Panc1 (cell line): ENCODE measurements around the gene SMIM29. TPM values are rescaled to one million over a fixed set of nuclear protein-coding genes. Genes with fewer than 3 reads are reported as not detected.

Source experiments
- ATAC-seq: fragments of 200-7000 bp; cut with Tn5 transposase; 2 replicates; pipeline ENCODE4 v1.9.1; 2020; ENCODE audit warnings: mild to moderate bottlenecking, moderate library complexity
- BruUV-seq: library from RNA; stranded (reverse); fragments of 400-500 nt; replicated peaks from 2 replicates; lab custom pipeline; 2021; lab: Mats Ljungman, UMichigan
- CTCF ChIA-PET: fragments of 300-600 bp; sonication (Branson Sonifier 250); formaldehyde crosslinking; loops from one replicate; lab custom pipeline; 2022; ENCODE audit warnings: antibody characterized with exemption; lab: Charles Lee
- POLR2A ChIA-PET: fragments of 300-600 bp; sonication (Branson Sonifier 250); formaldehyde crosslinking; loops from one replicate; lab custom pipeline; 2022; ENCODE audit warnings: antibody characterized with exemption; lab: Charles Lee
- DNase-seq: peaks from one replicate; pipeline ENCODE4 v3.0.0-alpha.2; 2010; ENCODE audit warnings: low read depth, low spot score
- H3K27ac ChIP-seq: 2 replicates; pipeline ENCODE4 v1.5.1; 2011; ENCODE audit warnings: mild to moderate bottlenecking, low read length, inconsistent platforms
- H3K27me3 ChIP-seq: fragments of 200-500 bp; sonication (Bioruptor generic); 2 replicates; pipeline ENCODE4 v1.6.0; 2014; ENCODE audit warnings: low read length, inconsistent platforms; ENCODE audit not compliant: control insufficient read depth, insufficient read depth
- H3K36me3 ChIP-seq: fragments of 200-500 bp; sonication (Bioruptor generic); 2 replicates; pipeline ENCODE4 v1.5.1; 2014; ENCODE audit warnings: inconsistent platforms, mild to moderate bottlenecking, low read length, moderate library complexity; ENCODE audit not compliant: control insufficient read depth, insufficient read depth
- H3K4me1 ChIP-seq: 2 replicates; pipeline ENCODE4 v1.5.1; 2011; ENCODE audit warnings: inconsistent platforms, mild to moderate bottlenecking, low read length, moderate library complexity; ENCODE audit not compliant: control insufficient read depth, insufficient read depth
- H3K4me3 ChIP-seq, 2 experiments: 2 replicates each; pipeline ENCODE4 v1.5.1; 2011 to 2012; ENCODE audit warnings: low read depth in 2 of 2, low read length in 2 of 2, mild to moderate bottlenecking in 2 of 2, inconsistent platforms in 1 of 2, moderate library complexity in 1 of 2
- H3K9me3 ChIP-seq: fragments of 200-500 bp; sonication (Bioruptor generic); 2 replicates; pipeline ENCODE4 v1.5.1; 2014; ENCODE audit warnings: low read depth, mild to moderate bottlenecking, inconsistent platforms, low read length, moderate library complexity; ENCODE audit not compliant: control insufficient read depth, insufficient read depth
- CTCF ChIP-seq: fragments of 450-650 bp; IDR thresholded peaks from 2 replicates; pipeline ENCODE4 v1.5.1; 2017; ENCODE audit warnings: mild to moderate bottlenecking
- POLR2AphosphoS5 ChIP-seq: IDR thresholded peaks from 2 replicates; pipeline ENCODE4 v1.6.1; 2012; ENCODE audit warnings: mild to moderate bottlenecking, low read depth, low read length, moderate library complexity
- SIN3A ChIP-seq: IDR thresholded peaks from 2 replicates; pipeline ENCODE4 v1.6.1; 2012; ENCODE audit warnings: low read depth, mild to moderate bottlenecking, low read length, moderate library complexity, borderline replicate concordance; ENCODE audit not compliant: insufficient read depth
- TCF7L2 ChIP-seq: IDR thresholded peaks from 2 replicates; pipeline ENCODE4 v1.6.1; 2011; ENCODE audit warnings: mild to moderate bottlenecking, low read depth, low read length, inconsistent platforms
- in situ Hi-C: cut with HindIII; loops from 2 replicates; pipeline ENCODE4 v1.10.0; 2016; ENCODE audit warnings: low sequenced_read_pairs, low pct_unique_long_range_greater_than_20kb
- intact Hi-C: fragments of 100-400 bp; cut with micrococcal nuclease; formaldehyde crosslinking; loops from one replicate; pipeline ENCODE4 v1.10.0; 2022; ENCODE audit not compliant: unreplicated experiment
- total RNA-seq: library from RNA; stranded (reverse); gene quantifications from one replicate; pipeline ENCODE4 v1.2.1, GENCODE V29; 2021; ENCODE audit not compliant: unreplicated experiment
- TF ChIP-seq, protein P1 (sequence below), 2 experiments: IDR thresholded peaks; 2 replicates each; pipeline ENCODE4 v1.6.1; 2011 to 2012; ENCODE audit warnings: low read depth in 2 of 2, control low read depth in 1 of 2, low read length in 1 of 2, mild to moderate bottlenecking in 1 of 2, moderate library complexity in 1 of 2; ENCODE audit not compliant: insufficient read depth in 1 of 2

The SMIM29 gene
- total RNA-seq, 1 experiment from 2014 or later = 35.6 TPM

DNA sequence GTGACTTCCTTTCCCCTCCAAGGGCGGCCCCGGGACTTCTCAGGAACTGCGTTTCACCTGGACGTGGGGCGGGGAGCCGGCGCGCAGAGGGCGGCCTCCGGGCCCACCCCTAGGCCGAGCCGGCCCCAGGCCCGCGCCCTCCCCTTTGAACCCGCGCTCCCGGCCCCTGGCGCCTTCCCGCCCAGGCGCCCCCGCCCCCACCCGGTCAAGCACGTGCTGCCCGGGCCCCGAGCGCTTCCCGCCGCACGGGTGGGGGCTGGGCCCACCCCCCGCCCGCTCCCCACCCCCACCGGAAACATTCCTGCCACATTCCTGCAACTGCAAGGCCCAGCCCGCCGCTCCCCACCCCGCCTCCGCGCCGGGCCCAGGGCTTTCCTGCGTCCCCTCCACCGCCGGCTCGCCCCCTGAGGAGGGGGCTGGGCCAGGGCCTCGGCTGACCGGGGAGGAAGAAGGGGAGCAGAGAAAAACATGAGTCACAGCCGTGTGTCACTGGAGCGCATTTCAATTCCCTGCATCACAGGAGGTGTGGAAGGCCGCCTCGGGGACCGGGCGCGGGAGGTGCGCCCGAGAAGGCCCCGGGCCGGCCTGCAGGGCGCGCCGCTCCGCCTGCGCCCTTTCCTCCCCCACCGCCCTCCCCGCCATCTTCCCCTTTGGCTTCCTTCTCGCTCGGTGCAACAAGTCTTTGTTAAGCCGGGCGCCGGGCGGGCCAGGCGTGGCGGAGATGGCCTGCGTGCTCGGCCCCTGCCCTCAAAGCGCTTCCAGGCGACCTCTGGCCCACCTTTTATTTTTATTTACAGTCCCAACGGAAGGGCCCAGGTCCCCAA, 13.3 kb downstream of the SMIM29 start:
- peaks cover 35% of the 10 kb centered on the region for H3K4me1 ChIP-seq
- POLR2A ChIA-PET = no interaction called here
- intact Hi-C loops = no loop called here

GRCh38 chr6:34234667-34235306, 14.0 kb downstream of the SMIM29 start:
- no peak for DNase-seq
- ATAC-seq = no peak
- no peaks in the 10 kb centered on the region for H3K9me3 ChIP-seq
- CTCF ChIA-PET = no interaction called here
- peak overlapping the region; percentile 2; the same call in 1 of the 2 replicates for H3K27ac ChIP-seq
- H3K4me1 ChIP-seq = peaks cover 27% of the 10 kb centered on the region
- no peaks in the 10 kb centered on the region for H3K36me3 ChIP-seq
- POLR2A ChIA-PET = interaction anchor here (0.6 kb wide), 1 partner anchor 18 kb away, joined by 10 read pairs; no protein-coding TSS in a partner anchor
- no TSS peak for BruUV-seq
- no peak for TF ChIP-seq SIN3A
- TF ChIP-seq POLR2AphosphoS5 = no peak; the same call in 1 of the 2 replicates
- no peak for TF ChIP-seq TCF7L2
- TF ChIP-seq, protein P1, sequence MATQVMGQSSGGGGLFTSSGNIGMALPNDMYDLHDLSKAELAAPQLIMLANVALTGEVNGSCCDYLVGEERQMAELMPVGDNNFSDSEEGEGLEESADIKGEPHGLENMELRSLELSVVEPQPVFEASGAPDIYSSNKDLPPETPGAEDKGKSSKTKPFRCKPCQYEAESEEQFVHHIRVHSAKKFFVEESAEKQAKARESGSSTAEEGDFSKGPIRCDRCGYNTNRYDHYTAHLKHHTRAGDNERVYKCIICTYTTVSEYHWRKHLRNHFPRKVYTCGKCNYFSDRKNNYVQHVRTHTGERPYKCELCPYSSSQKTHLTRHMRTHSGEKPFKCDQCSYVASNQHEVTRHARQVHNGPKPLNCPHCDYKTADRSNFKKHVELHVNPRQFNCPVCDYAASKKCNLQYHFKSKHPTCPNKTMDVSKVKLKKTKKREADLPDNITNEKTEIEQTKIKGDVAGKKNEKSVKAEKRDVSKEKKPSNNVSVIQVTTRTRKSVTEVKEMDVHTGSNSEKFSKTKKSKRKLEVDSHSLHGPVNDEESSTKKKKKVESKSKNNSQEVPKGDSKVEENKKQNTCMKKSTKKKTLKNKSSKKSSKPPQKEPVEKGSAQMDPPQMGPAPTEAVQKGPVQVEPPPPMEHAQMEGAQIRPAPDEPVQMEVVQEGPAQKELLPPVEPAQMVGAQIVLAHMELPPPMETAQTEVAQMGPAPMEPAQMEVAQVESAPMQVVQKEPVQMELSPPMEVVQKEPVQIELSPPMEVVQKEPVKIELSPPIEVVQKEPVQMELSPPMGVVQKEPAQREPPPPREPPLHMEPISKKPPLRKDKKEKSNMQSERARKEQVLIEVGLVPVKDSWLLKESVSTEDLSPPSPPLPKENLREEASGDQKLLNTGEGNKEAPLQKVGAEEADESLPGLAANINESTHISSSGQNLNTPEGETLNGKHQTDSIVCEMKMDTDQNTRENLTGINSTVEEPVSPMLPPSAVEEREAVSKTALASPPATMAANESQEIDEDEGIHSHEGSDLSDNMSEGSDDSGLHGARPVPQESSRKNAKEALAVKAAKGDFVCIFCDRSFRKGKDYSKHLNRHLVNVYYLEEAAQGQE (IDR thresholded peaks at IDR 0.05; ENCODE audit: insufficient read depth in 1 of 2, low read depth in 2 of 2, low read length in 1 of 2) = no peak
- no peak for TF ChIP-seq CTCF
- no peaks in the 10 kb centered on the region for H3K27me3 ChIP-seq
- intact Hi-C loops = no loop called here
- no peak overlapping the region for H3K4me3 ChIP-seq
- in situ Hi-C loops = no loop called here

More for the DNA sequence above, 13.3 kb downstream of the SMIM29 start:
- in situ Hi-C loops = no loop called here
- ATAC-seq = peak; percentile 29
- TF ChIP-seq TCF7L2 = no peak
- TF ChIP-seq, protein P1 (IDR thresholded peaks at IDR 0.05; ENCODE audit: insufficient read depth in 1 of 2, low read depth in 2 of 2, low read length in 1 of 2) = no peak
- no peak; the same call in none of the 2 replicates for TF ChIP-seq POLR2AphosphoS5
- TF ChIP-seq SIN3A = no peak
- TF ChIP-seq CTCF = no peak
- peak overlapping the region; percentile 62 to 64 for H3K4me3 ChIP-seq
- no peaks in the 10 kb centered on the region for H3K9me3 ChIP-seq
- DNase-seq = no peak
- H3K27me3 ChIP-seq = no peaks in the 10 kb centered on the region
- BruUV-seq = no TSS peak
- CTCF ChIA-PET = no interaction called here
- no peaks in the 10 kb centered on the region for H3K36me3 ChIP-seq
- peak overlapping the region; percentile 60 for H3K27ac ChIP-seq
